BJ (cell line): ENCODE measurements around the gene MRFAP1. TPM values are rescaled to one million over a fixed set of nuclear protein-coding genes. Genes with fewer than 3 reads are reported as not detected.

Experiments
- CTCF ChIA-PET: fragments of 350-600 bp; formaldehyde crosslinking; extraction: SDS; loops from one replicate; lab custom pipeline; 2021; ENCODE audit warnings: antibody characterized with exemption, inconsistent platforms; lab: Yijun Ruan, JAX
- POLR2A ChIA-PET: fragments of 300-600 bp; sonication (Branson Sonifier 250); formaldehyde crosslinking; extraction: SDS; loops from one replicate; lab custom pipeline; 2021; ENCODE audit warnings: antibody characterized with exemption; lab: Charles Lee
- DNase-seq: peaks from one replicate; pipeline ENCODE4 v3.0.0-alpha.2; 2011; ENCODE audit warnings: low read depth
- H3K27me3 ChIP-seq: 2 replicates; pipeline ENCODE4 v1.6.0; 2011; ENCODE audit warnings: low read length; ENCODE audit not compliant: control insufficient read depth, insufficient read depth
- H3K36me3 ChIP-seq: 2 replicates; pipeline ENCODE4 v1.5.1; 2011; ENCODE audit warnings: low read length; ENCODE audit not compliant: control insufficient read depth, insufficient read depth
- H3K4me3 ChIP-seq: 2 replicates; pipeline ENCODE4 v1.5.1; 2011; ENCODE audit warnings: low read depth, mild to moderate bottlenecking, control low read depth, low read length
- CTCF ChIP-seq: IDR thresholded peaks from 2 replicates; pipeline ENCODE4 v1.5.1; 2011; ENCODE audit warnings: low read depth, mild to moderate bottlenecking, control low read depth, inconsistent platforms, low read length, moderate library complexity; ENCODE audit not compliant: insufficient read depth
- polyA plus RNA-seq: library from polyadenylated mRNA; depleted of rRNA; stranded (reverse); fragments of >200 nt; gene quantifications from 2 replicates; pipeline ENCODE4 v1.2.3, GENCODE V29; 2011

MRFAP1 gene
- polyA plus RNA-seq, 1 experiment = 225 TPM

GRCh38 chr4:6594826-6595355 is 45.6 kb upstream of the MRFAP1 start:
- no peak for DNase-seq
- CTCF ChIA-PET = no interaction called here
- Histone ChIP-seq H3K27me3 (no peaks in the 10 kb centered on the region), H3K4me3 (no peak overlapping the region), H3K36me3 (peaks cover 10% of the 10 kb centered on the region)
- TF ChIP-seq CTCF = no peak
- POLR2A ChIA-PET = no interaction called here

GRCh38 chr4:6595897-6596537 is 44.5 kb upstream of the MRFAP1 start:
- DNase-seq = no peak
- no peak for TF ChIP-seq CTCF
- no peaks in the 10 kb centered on the region for H3K27me3 ChIP-seq
- H3K36me3 ChIP-seq = peaks cover 12% of the 10 kb centered on the region
- H3K4me3 ChIP-seq = no peak overlapping the region
- ChIA-PET CTCF (no interaction called here), POLR2A (no interaction called here)

- ChIA-PET POLR2A (no interaction called here), CTCF (no interaction called here)
- no peak overlapping the region for H3K4me3 ChIP-seq
- TF ChIP-seq CTCF = no peak
- H3K36me3 ChIP-seq = peaks cover 11% of the 10 kb centered on the region
- no peaks in the 10 kb centered on the region for H3K27me3 ChIP-seq
- DNase-seq = no peak
Observed at GRCh38 chr4:6596948-6597347, 43.5 kb upstream of the MRFAP1 start.

- CTCF ChIA-PET = no interaction called here
- TF ChIP-seq CTCF = no peak
- POLR2A ChIA-PET = no interaction called here
Observed at GRCh38 chr4:6598127-6598526, 42.4 kb upstream of the MRFAP1 start.

GRCh38 chr4:6598641-6599040 is 41.8 kb upstream of the MRFAP1 start:
- CTCF ChIA-PET = no interaction called here
- TF ChIP-seq CTCF = no peak
- H3K4me3 ChIP-seq = no peak overlapping the region
- no peaks in the 10 kb centered on the region for H3K27me3 ChIP-seq
- H3K36me3 ChIP-seq = peaks cover 11% of the 10 kb centered on the region
- DNase-seq = no peak
- POLR2A ChIA-PET = no interaction called here

More at GRCh38 chr4:6598127-6598526, 42.4 kb upstream of the MRFAP1 start:
- H3K4me3 ChIP-seq = no peak overlapping the region
- no peak for DNase-seq
- peaks cover 11% of the 10 kb centered on the region for H3K36me3 ChIP-seq
- no peaks in the 10 kb centered on the region for H3K27me3 ChIP-seq
